Neural progenitor cell (in vitro differentiated cells): Measurements from ENCODE around the gene CNOT3.

Experiments
- EZH2 ChIP-seq: fragments of 200-600 bp; sonication (generic); IDR thresholded peaks from 2 replicates; pipeline ENCODE4 v1.6.1; 2017; ENCODE audit warnings: antibody characterized with exemption, mild to moderate bottlenecking, moderate library complexity
- TF ChIP-seq, protein P1 (sequence below): fragments of 200-600 bp; sonication (generic); IDR thresholded peaks from 2 replicates; pipeline ENCODE4 v1.5.1; 2017; ENCODE audit warnings: antibody characterized with exemption, mild to moderate bottlenecking

- TF ChIP-seq, protein P1, sequence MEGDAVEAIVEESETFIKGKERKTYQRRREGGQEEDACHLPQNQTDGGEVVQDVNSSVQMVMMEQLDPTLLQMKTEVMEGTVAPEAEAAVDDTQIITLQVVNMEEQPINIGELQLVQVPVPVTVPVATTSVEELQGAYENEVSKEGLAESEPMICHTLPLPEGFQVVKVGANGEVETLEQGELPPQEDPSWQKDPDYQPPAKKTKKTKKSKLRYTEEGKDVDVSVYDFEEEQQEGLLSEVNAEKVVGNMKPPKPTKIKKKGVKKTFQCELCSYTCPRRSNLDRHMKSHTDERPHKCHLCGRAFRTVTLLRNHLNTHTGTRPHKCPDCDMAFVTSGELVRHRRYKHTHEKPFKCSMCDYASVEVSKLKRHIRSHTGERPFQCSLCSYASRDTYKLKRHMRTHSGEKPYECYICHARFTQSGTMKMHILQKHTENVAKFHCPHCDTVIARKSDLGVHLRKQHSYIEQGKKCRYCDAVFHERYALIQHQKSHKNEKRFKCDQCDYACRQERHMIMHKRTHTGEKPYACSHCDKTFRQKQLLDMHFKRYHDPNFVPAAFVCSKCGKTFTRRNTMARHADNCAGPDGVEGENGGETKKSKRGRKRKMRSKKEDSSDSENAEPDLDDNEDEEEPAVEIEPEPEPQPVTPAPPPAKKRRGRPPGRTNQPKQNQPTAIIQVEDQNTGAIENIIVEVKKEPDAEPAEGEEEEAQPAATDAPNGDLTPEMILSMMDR: no peak
- no peak for TF ChIP-seq EZH2
These were observed 16.3 kb downstream of the CNOT3 start for GRCh38 chr19:54153731-54154326.
